Measurements from ENCODE around the gene CALD1.

The CALD1 gene

DNA sequence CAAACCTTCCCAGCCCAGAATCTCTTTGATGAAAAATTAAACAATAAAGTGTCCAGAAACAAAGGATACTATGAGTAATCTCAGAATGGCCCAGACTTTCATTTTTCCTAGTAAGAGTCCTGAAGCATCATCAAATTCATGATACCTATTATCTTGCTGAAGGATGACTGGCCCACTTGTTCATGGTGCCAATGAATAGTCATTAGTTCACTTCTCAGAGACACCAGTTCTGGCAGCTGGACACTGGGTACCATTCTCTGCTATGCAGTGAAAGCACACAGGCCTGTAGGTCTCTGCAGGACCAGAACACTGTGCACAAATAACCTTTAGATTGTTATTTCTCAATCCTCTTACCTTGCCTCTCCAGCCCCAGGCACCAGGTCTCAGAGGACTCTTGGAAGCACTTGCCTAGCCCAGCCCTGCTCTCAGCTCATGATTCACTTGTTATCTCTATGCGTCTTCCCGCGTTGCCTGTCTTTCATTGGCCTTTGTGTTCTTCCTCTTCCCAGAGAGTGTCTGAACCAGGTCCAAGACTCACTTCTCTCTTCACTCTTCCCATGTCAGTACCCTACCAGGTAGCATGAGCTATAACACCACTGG is 108.8 kb downstream of the CALD1 start:
- Histone ChIP-seq H3K9ac (ENCODE audit: low read depth, low read length) (no peak overlapping the region), H3K9me3 (ENCODE audit: insufficient read depth, low read length, severe bottlenecking) (no peaks in the 10 kb centered on the region), H3K79me2 (ENCODE audit: insufficient read depth, low read length) (no peaks in the 10 kb centered on the region), H3K27ac (ENCODE audit: low read length) (no peak overlapping the region), H3K4me2 (ENCODE audit: insufficient read depth, low read length) (no peak overlapping the region), H2AFZ (ENCODE audit: low read depth, low read length) (no peak overlapping the region), H3K36me3 (ENCODE audit: insufficient read depth, low read length) (no peaks in the 10 kb centered on the region), H4K20me1 (ENCODE audit: insufficient read depth, low read length) (no peaks in the 10 kb centered on the region), H3K4me1 (ENCODE audit: insufficient read depth, low read length) (no peaks in the 10 kb centered on the region), H3K4me3 (ENCODE audit: low read depth in 1 of 2, low read length in 2 of 2) (no peak overlapping the region), H3K27me3 (ENCODE audit: insufficient read depth, low read length, poor library complexity) (no peaks in the 10 kb centered on the region)
- no peak for TF ChIP-seq CTCF (IDR thresholded peaks at IDR 0.05; ENCODE audit: borderline replicate concordance, extremely low read depth, low read length, poor library complexity, severe bottlenecking)
- no peak for TF ChIP-seq EZH2 (IDR thresholded peaks at IDR 0.05; ENCODE audit: borderline replicate concordance, low read depth, low read length, severe bottlenecking)
- ATAC-seq (ENCODE audit: insufficient read depth, low read depth) (no peak), DNase-seq (no peak)

DNA sequence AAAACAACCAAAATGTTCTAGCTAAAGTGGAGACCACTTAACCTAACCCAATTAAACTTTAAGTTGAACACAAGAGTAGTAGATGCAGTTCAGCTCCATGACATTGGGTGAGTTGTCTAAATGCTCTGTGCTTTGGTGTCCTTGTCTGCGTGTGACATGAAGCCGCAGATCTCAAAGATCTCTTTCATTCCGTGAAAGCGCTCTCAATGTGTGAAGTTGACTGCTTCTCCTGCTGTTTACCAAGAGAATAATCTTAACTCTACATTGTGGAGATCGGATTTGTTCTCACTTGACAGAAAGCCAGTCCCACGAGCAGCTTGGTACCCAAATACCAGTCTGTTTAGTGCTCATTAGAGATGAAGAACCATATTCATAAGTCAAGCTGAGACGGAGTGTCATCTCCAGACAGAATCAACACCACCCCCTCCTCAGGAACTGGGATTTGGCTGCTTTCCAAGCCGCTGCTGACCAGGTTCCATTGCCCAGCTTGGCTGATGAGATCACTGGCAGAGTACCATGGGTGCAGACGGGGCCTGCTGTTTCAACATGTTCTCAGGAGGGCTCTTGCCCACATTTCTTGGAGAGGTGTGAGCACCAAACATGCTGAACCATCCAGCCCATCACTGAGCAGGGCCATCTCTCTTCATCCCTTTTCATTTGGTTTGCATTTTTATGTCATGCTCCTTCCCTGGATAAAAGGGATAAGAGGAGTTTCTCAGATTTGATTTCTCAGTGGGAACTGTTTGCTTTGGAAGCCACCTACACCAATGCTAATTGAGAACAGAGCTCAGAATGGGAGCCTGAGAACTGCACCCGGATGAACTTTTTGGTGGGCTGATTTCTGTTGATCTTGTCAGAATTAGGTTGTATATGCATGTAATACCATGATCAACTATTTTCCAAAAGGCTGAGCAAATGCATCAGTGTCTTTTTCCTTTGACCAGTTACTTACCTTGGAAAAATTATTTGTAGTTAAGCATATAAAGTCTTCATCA is 111.1 kb downstream of the CALD1 start:
- H3K36me3 ChIP-seq (ENCODE audit: insufficient read depth, low read length), result no peaks in the 10 kb centered on the region
- H2AFZ ChIP-seq (ENCODE audit: low read depth, low read length), result no peak overlapping the region
- no peaks in the 10 kb centered on the region for H4K20me1 ChIP-seq (ENCODE audit: insufficient read depth, low read length)
- TF ChIP-seq EZH2 (IDR thresholded peaks at IDR 0.05; ENCODE audit: borderline replicate concordance, low read depth, low read length, severe bottlenecking) (no peak), CTCF (IDR thresholded peaks at IDR 0.05; ENCODE audit: borderline replicate concordance, extremely low read depth, low read length, poor library complexity, severe bottlenecking) (no peak)
- DNase-seq (no peak), ATAC-seq (ENCODE audit: insufficient read depth, low read depth) (no peak)
- H3K4me3 ChIP-seq (ENCODE audit: low read depth in 1 of 2, low read length in 2 of 2), result no peak overlapping the region
- H3K79me2 ChIP-seq (ENCODE audit: insufficient read depth, low read length), result no peaks in the 10 kb centered on the region
- no peaks in the 10 kb centered on the region for H3K4me1 ChIP-seq (ENCODE audit: insufficient read depth, low read length)
- H3K27me3 ChIP-seq (ENCODE audit: insufficient read depth, low read length, poor library complexity), result no peaks in the 10 kb centered on the region
- no peaks in the 10 kb centered on the region for H3K9me3 ChIP-seq (ENCODE audit: insufficient read depth, low read length, severe bottlenecking)
- no peak overlapping the region for H3K9ac ChIP-seq (ENCODE audit: low read depth, low read length)
- H3K4me2 ChIP-seq (ENCODE audit: insufficient read depth, low read length), result no peak overlapping the region
- H3K27ac ChIP-seq (ENCODE audit: low read length), result no peak overlapping the region

GRCh38 chr7:134891262-134891695 is 111.8 kb downstream of the CALD1 start:
- Histone ChIP-seq H2AFZ (ENCODE audit: low read depth, low read length) (no peak overlapping the region), H3K9ac (ENCODE audit: low read depth, low read length) (no peak overlapping the region), H3K27me3 (ENCODE audit: insufficient read depth, low read length, poor library complexity) (no peaks in the 10 kb centered on the region), H3K9me3 (ENCODE audit: insufficient read depth, low read length, severe bottlenecking) (peaks cover 6% of the 10 kb centered on the region), H4K20me1 (ENCODE audit: insufficient read depth, low read length) (no peaks in the 10 kb centered on the region), H3K4me2 (ENCODE audit: insufficient read depth, low read length) (no peak overlapping the region), H3K4me3 (ENCODE audit: low read depth in 1 of 2, low read length in 2 of 2) (no peak overlapping the region), H3K79me2 (ENCODE audit: insufficient read depth, low read length) (no peaks in the 10 kb centered on the region), H3K4me1 (ENCODE audit: insufficient read depth, low read length) (no peaks in the 10 kb centered on the region), H3K36me3 (ENCODE audit: insufficient read depth, low read length) (no peaks in the 10 kb centered on the region), H3K27ac (ENCODE audit: low read length) (no peak overlapping the region)
- ATAC-seq (ENCODE audit: insufficient read depth, low read depth) (no peak), DNase-seq (no peak)
- TF ChIP-seq CTCF (IDR thresholded peaks at IDR 0.05; ENCODE audit: borderline replicate concordance, extremely low read depth, low read length, poor library complexity, severe bottlenecking), result no peak
- TF ChIP-seq EZH2 (IDR thresholded peaks at IDR 0.05; ENCODE audit: borderline replicate concordance, low read depth, low read length, severe bottlenecking), result no peak

All from DND-41 (cell line).